CD14-positive monocyte (primary cell): Measurements from ENCODE around the gene GRIN2B. TPM values are rescaled to one million over a fixed set of nuclear protein-coding genes. Genes with fewer than 3 reads are reported as not detected.

Source experiments
- DNase-seq, 3 donors: peaks; one replicate each; pipeline ENCODE4 v3.0.0-alpha.2; 2011 to 2022
- H2AFZ ChIP-seq: 2 replicates; pipeline ENCODE4 v1.6.0; 2012; ENCODE audit warnings: mild to moderate bottlenecking, low read depth, low read length, inconsistent platforms; ENCODE audit not compliant: insufficient read depth, poor library complexity, severe bottlenecking
- H3K27ac ChIP-seq, 2 donors: 1 replicate in 1 of 2; 2 replicates in 1 of 2; pipeline ENCODE4 v1.5.1; 2012 to 2013; ENCODE audit warnings: low read length in 2 of 2, control low read depth in 1 of 2, inconsistent platforms in 1 of 2, low read depth in 1 of 2, mild to moderate bottlenecking in 1 of 2
- H3K27me3 ChIP-seq, 2 donors: one replicate each; pipeline versions ENCODE4 v1.6.0 to v1.6.1; 2011 to 2013; ENCODE audit warnings: low read length in 2 of 2; ENCODE audit not compliant: control insufficient read depth in 2 of 2, insufficient read depth in 2 of 2
- H3K36me3 ChIP-seq, 2 donors: replicated peaks in 1 of 2; 1 replicate in 1 of 2; 2 replicates in 1 of 2; pipeline versions ENCODE4 v1.5.1 to v1.6.1; 2012 to 2013; ENCODE audit warnings: low read length in 2 of 2, control low read depth in 1 of 2, inconsistent platforms in 1 of 2, mild to moderate bottlenecking in 1 of 2; ENCODE audit not compliant: insufficient read depth in 2 of 2, control insufficient read depth in 1 of 2
- H3K4me1 ChIP-seq, 2 donors: 1 replicate in 1 of 2; 2 replicates in 1 of 2; pipeline versions ENCODE4 v1.5.1 to v1.6.1; 2012 to 2013; ENCODE audit warnings: low read length in 2 of 2, control low read depth in 1 of 2, inconsistent platforms in 1 of 2, mild to moderate bottlenecking in 1 of 2, moderate library complexity in 1 of 2; ENCODE audit not compliant: insufficient read depth in 2 of 2, control insufficient read depth in 1 of 2
- H3K4me2 ChIP-seq: replicated peaks from 2 replicates; pipeline ENCODE3; 2012; ENCODE audit warnings: low read length, moderate library complexity, mild to moderate bottlenecking; ENCODE audit not compliant: poor library complexity, severe bottlenecking; ENCODE audit errors: extremely low read depth
- H3K4me3 ChIP-seq, 3 experiments: fragments of 200-600 bp in 1 of 3; sonication (generic) in 1 of 3; replicated peaks in 1 of 3; 1 replicate in 2 of 3; 2 replicates in 1 of 3; pipeline ENCODE4 v1.5.1; 2011 to 2013; ENCODE audit warnings: low read length in 3 of 3, mild to moderate bottlenecking in 3 of 3, control low read depth in 2 of 3, low read depth in 2 of 3, inconsistent platforms in 1 of 3, moderate library complexity in 1 of 3
- H3K79me2 ChIP-seq: 2 replicates; pipeline ENCODE4 v1.6.0; 2012; ENCODE audit warnings: mild to moderate bottlenecking, control low read depth, inconsistent platforms, low read length, moderate library complexity; ENCODE audit not compliant: insufficient read depth
- H3K9ac ChIP-seq: 2 replicates; pipeline ENCODE4 v1.6.0; 2017; ENCODE audit warnings: low read length, mild to moderate bottlenecking; ENCODE audit not compliant: insufficient read depth, poor library complexity, severe bottlenecking
- H3K9me3 ChIP-seq, 2 donors: replicated peaks in 1 of 2; 1 replicate in 1 of 2; 2 replicates in 1 of 2; pipeline versions ENCODE4 v1.5.1 to v1.6.1; 2012 to 2013; ENCODE audit warnings: low read length in 2 of 2, control low read depth in 1 of 2; ENCODE audit not compliant: control insufficient read depth in 1 of 2, insufficient read depth in 1 of 2
- H4K20me1 ChIP-seq: 2 replicates; pipeline ENCODE4 v1.6.0; 2012; ENCODE audit warnings: mild to moderate bottlenecking, low read length, control low read depth, moderate library complexity; ENCODE audit not compliant: insufficient read depth
- H3K27ac Mint-ChIP-seq, 7 donors: one replicate each; pipeline ENCODE4 v1.8.0; 2020; ENCODE audit warnings: mild to moderate bottlenecking in 7 of 7, mixed read lengths in 7 of 7, moderate library complexity in 6 of 7, inconsistent platforms in 2 of 7
- H3K27me3 Mint-ChIP-seq, 3 donors: one replicate each; pipeline ENCODE4 v1.8.0; 2021 to 2022; ENCODE audit warnings: low read depth in 3 of 3, mild to moderate bottlenecking in 3 of 3, mixed read lengths in 3 of 3, moderate library complexity in 3 of 3, inconsistent platforms in 1 of 3
- H3K36me3 Mint-ChIP-seq, 2 donors: one replicate each; pipeline ENCODE4 v1.8.0; 2020; ENCODE audit warnings: mixed read lengths in 2 of 2, inconsistent platforms in 1 of 2, mild to moderate bottlenecking in 1 of 2
- H3K4me1 Mint-ChIP-seq: one replicate; pipeline ENCODE4 v1.8.0; 2020; ENCODE audit warnings: mild to moderate bottlenecking, mixed read lengths
- H3K4me3 Mint-ChIP-seq, 2 donors: one replicate each; pipeline ENCODE4 v1.8.0; 2020; ENCODE audit warnings: mild to moderate bottlenecking in 2 of 2, mixed read lengths in 2 of 2, moderate library complexity in 1 of 2
- H3K9me3 Mint-ChIP-seq, 7 donors: one replicate each; pipeline ENCODE4 v1.8.0; 2020 to 2022; ENCODE audit warnings: mixed read lengths in 7 of 7, mild to moderate bottlenecking in 6 of 7, moderate library complexity in 6 of 7, inconsistent platforms in 2 of 7
- WGBS: methylation state at CpG from one replicate; pipeline ENCODE4 v1.1.5; 2013; ENCODE audit warnings: missing lambda C conversion rate; ENCODE audit not compliant: insufficient coverage; 5-methylcytosine and 5-hydroxymethylcytosine counted together
- intact Hi-C, 2 donors: fragments of 100-400 bp; cut with micrococcal nuclease; formaldehyde crosslinking; loops; one replicate each; pipeline versions ENCODE4 v1.15.0 to v1.15.1; 2023
- polyA plus RNA-seq, 3 donors: library from polyadenylated mRNA; depleted of rRNA in 1 of 3; unstranded in 2 of 3; stranded (reverse) in 1 of 3; fragments of 300-500 nt in 2 of 3; fragments of >200 nt in 1 of 3; fragmentation: Illumina TruSeq in 2 of 3; gene quantifications; 1 replicate in 2 of 3; 2 replicates in 1 of 3; pipeline ENCODE4 v1.2.3, GENCODE V29; 2012 to 2021
- TF ChIP-seq, protein P1 (sequence below): fragments of 200-600 bp; IDR thresholded peaks from one replicate; pipeline ENCODE4 v1.8.0; 2022; ENCODE audit warnings: antibody characterized with exemption, mild to moderate bottlenecking

Gene GRIN2B
- polyA plus RNA-seq, 3 donors: not detected

DNA sequence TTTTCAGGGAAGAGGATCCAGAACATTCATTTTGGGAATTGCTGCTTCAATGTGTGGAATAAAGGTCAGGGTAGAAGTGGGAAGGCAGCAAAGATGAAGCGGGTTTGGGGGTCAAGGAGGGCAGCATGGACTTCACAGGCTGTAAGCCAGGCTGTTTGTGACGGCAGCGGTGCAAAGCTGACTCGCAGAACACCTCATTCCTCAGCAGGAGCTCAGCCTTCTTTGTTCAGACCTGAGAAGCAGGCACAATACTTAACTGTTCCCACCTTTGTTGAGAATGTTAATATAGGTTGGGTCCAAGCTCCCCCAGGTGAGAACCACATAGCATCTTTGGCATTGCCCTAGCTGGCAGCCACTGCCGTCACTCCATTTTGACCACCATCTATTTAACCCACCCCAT is 16.7 kb downstream of the GRIN2B start:
- H3K27me3 Mint-ChIP-seq: peaks cover 3 to 15% (median 7%) of the 10 kb centered on the region in 3 donors
- TF ChIP-seq, protein P1, sequence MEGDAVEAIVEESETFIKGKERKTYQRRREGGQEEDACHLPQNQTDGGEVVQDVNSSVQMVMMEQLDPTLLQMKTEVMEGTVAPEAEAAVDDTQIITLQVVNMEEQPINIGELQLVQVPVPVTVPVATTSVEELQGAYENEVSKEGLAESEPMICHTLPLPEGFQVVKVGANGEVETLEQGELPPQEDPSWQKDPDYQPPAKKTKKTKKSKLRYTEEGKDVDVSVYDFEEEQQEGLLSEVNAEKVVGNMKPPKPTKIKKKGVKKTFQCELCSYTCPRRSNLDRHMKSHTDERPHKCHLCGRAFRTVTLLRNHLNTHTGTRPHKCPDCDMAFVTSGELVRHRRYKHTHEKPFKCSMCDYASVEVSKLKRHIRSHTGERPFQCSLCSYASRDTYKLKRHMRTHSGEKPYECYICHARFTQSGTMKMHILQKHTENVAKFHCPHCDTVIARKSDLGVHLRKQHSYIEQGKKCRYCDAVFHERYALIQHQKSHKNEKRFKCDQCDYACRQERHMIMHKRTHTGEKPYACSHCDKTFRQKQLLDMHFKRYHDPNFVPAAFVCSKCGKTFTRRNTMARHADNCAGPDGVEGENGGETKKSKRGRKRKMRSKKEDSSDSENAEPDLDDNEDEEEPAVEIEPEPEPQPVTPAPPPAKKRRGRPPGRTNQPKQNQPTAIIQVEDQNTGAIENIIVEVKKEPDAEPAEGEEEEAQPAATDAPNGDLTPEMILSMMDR: no peak

DNA sequence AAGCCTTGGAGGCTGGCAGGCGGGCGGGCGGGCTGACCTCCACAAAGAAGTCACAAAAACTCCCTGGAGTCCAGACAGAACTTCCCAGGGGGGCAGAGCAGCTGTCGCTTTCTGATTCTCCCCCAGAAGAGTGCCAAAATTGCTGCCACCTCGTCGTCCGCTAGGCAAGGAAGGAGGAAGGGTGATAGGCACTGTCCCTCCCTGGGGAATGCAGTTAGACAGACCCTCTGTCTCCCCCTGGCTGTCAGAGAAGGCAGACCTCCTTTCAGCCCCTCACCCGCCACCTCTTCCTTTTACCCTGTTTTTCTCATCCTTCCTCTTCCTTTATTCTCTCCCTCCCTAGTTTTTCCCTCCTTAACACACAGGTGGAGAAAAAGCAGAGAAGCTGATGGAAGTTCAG is 18.7 kb downstream of the GRIN2B start:
- 92% methylated on average over 3 of the region's 8 CpGs for WGBS
- H3K27ac Mint-ChIP-seq: no peak overlapping the region
- TF ChIP-seq, protein P1: no peak

More for the DNA sequence above, 16.7 kb downstream of the GRIN2B start:
- intact Hi-C loops: no loop called here
- H3K9me3 Mint-ChIP-seq: no peaks in the 10 kb centered on the region
- no peaks in the 10 kb centered on the region for H3K9me3 ChIP-seq
- H3K9ac ChIP-seq: no peak overlapping the region
- H3K36me3 Mint-ChIP-seq: no peaks in the 10 kb centered on the region
- no peaks in the 10 kb centered on the region for H3K4me1 Mint-ChIP-seq
- no peaks in the 10 kb centered on the region for H3K4me1 ChIP-seq
- no peaks in the 10 kb centered on the region for H3K27me3 ChIP-seq
- H3K4me3 ChIP-seq: no peak overlapping the region
- H3K4me3 Mint-ChIP-seq: no peak overlapping the region
- no peak overlapping the region for H3K27ac ChIP-seq
- no peaks in the 10 kb centered on the region for H3K79me2 ChIP-seq
- DNase-seq: no peak
- no peaks in the 10 kb centered on the region for H4K20me1 ChIP-seq
- WGBS: 100% methylated on average over 1 of the region's 5 CpGs
- H3K4me2 ChIP-seq: no peak overlapping the region
- H3K36me3 ChIP-seq: no peaks in the 10 kb centered on the region
- H3K27ac Mint-ChIP-seq: no peak overlapping the region
- H2AFZ ChIP-seq: no peak overlapping the region

More for the DNA sequence above, 18.7 kb downstream of the GRIN2B start:
- H3K9me3 Mint-ChIP-seq: peaks cover 0 to 3% (median 0%) of the 10 kb centered on the region in 7 donors
- Histone ChIP-seq H3K27ac (no peak overlapping the region), H3K4me1 (no peaks in the 10 kb centered on the region), H2AFZ (no peak overlapping the region), H3K9ac (no peak overlapping the region), H3K36me3 (no peaks in the 10 kb centered on the region), H3K27me3 (no peaks in the 10 kb centered on the region), H4K20me1 (no peaks in the 10 kb centered on the region), H3K79me2 (no peaks in the 10 kb centered on the region), H3K9me3 (no peaks in the 10 kb centered on the region), H3K4me2 (no peak overlapping the region), H3K4me3 (no peak overlapping the region)
- H3K4me1 Mint-ChIP-seq: no peaks in the 10 kb centered on the region
- DNase-seq: no peak
- intact Hi-C loops: no loop called here
- H3K27me3 Mint-ChIP-seq: peaks cover 3 to 13% (median 7%) of the 10 kb centered on the region in 3 donors
- no peak overlapping the region for H3K4me3 Mint-ChIP-seq
- no peaks in the 10 kb centered on the region for H3K36me3 Mint-ChIP-seq
